Naive thymus-derived CD4-positive, alpha-beta T cell (primary cell): Measurements from ENCODE around the gene CYRIA. TPM values are rescaled to one million over a fixed set of nuclear protein-coding genes. Genes with fewer than 3 reads are reported as not detected.

Source experiments
- ATAC-seq: fragments of 150-1000 bp; cut with Tn5 transposase; 2 replicates; pipeline ENCODE4 v1.10.0; 2021; ENCODE audit warnings: mild to moderate bottlenecking, moderate library complexity
- CTCF ChIA-PET: fragments of 350-600 bp; sonication (Branson Sonifier 250); formaldehyde crosslinking; loops from one replicate; lab custom pipeline; 2021; ENCODE audit warnings: antibody characterized with exemption; lab: Charles Lee
- POLR2A ChIA-PET: fragments of 350-600 bp; sonication (Branson Sonifier 250); formaldehyde crosslinking; loops from one replicate; lab custom pipeline; 2021; ENCODE audit warnings: antibody characterized with exemption, inconsistent platforms; lab: Charles Lee
- DNase-seq, 9 donors: peaks; one replicate each; pipeline versions ENCODE4 v3.0.0 to v3.0.0-alpha.2; 2020 to 2022; ENCODE audit warnings: mixed read lengths in 1 of 9
- H3K27ac ChIP-seq: one replicate; pipeline ENCODE4 v1.7.0; 2013; ENCODE audit warnings: mild to moderate bottlenecking, low read depth, low read length, moderate library complexity
- H3K27me3 ChIP-seq, 2 donors: one replicate each; pipeline ENCODE4 v1.7.0; 2013; ENCODE audit warnings: low read length in 2 of 2, mild to moderate bottlenecking in 2 of 2, moderate library complexity in 2 of 2; ENCODE audit not compliant: control insufficient read depth in 2 of 2, insufficient read depth in 2 of 2
- H3K36me3 ChIP-seq, 3 experiments: 1 replicate in 2 of 3; 2 replicates in 1 of 3; pipeline ENCODE4 v1.7.0; 2013; ENCODE audit warnings: low read length in 3 of 3, mild to moderate bottlenecking in 3 of 3, moderate library complexity in 1 of 3; ENCODE audit not compliant: insufficient read depth in 3 of 3, control insufficient read depth in 2 of 3
- H3K4me1 ChIP-seq, 2 donors: one replicate each; pipeline ENCODE4 v1.7.0; 2013; ENCODE audit warnings: low read length in 2 of 2, mild to moderate bottlenecking in 2 of 2, moderate library complexity in 1 of 2; ENCODE audit not compliant: control insufficient read depth in 2 of 2, insufficient read depth in 2 of 2
- H3K4me3 ChIP-seq: 2 replicates; pipeline ENCODE4 v1.7.0; 2013; ENCODE audit warnings: mild to moderate bottlenecking, low read length
- H3K9me3 ChIP-seq, 3 experiments: 1 replicate in 2 of 3; 2 replicates in 1 of 3; pipeline ENCODE4 v1.7.0; 2013; ENCODE audit warnings: low read length in 3 of 3; ENCODE audit not compliant: control insufficient read depth in 2 of 3
- H3K27ac Mint-ChIP-seq, 9 donors: one replicate each; pipeline ENCODE4 v1.8.0; 2020 to 2022; ENCODE audit warnings: mixed read lengths in 9 of 9, mild to moderate bottlenecking in 8 of 9, moderate library complexity in 5 of 9, inconsistent platforms in 2 of 9
- H3K27me3 Mint-ChIP-seq, 5 donors: one replicate each; pipeline ENCODE4 v1.8.0; 2021 to 2022; ENCODE audit warnings: mixed read lengths in 5 of 5, mild to moderate bottlenecking in 1 of 5
- H3K36me3 Mint-ChIP-seq, 5 donors: one replicate each; pipeline ENCODE4 v1.8.0; 2020 to 2022; ENCODE audit warnings: mixed read lengths in 5 of 5, mild to moderate bottlenecking in 3 of 5, inconsistent platforms in 1 of 5
- H3K4me1 Mint-ChIP-seq, 7 donors: one replicate each; pipeline ENCODE4 v1.8.0; 2020 to 2022; ENCODE audit warnings: mixed read lengths in 7 of 7, mild to moderate bottlenecking in 3 of 7, inconsistent platforms in 1 of 7
- H3K4me3 Mint-ChIP-seq, 10 donors: one replicate each; pipeline ENCODE4 v1.8.0; 2020 to 2022; ENCODE audit warnings: mild to moderate bottlenecking in 10 of 10, mixed read lengths in 10 of 10, moderate library complexity in 6 of 10, inconsistent platforms in 2 of 10
- H3K9me3 Mint-ChIP-seq, 11 donors: one replicate each; pipeline ENCODE4 v1.8.0; 2020 to 2022; ENCODE audit warnings: mixed read lengths in 11 of 11, mild to moderate bottlenecking in 4 of 11, inconsistent platforms in 1 of 11, moderate library complexity in 1 of 11
- intact Hi-C, 2 donors: fragments of 100-400 bp; cut with micrococcal nuclease; formaldehyde crosslinking; loops; one replicate each; pipeline ENCODE4 v1.15.1; 2023
- polyA plus RNA-seq, 2 donors: library from polyadenylated mRNA; unstranded; fragments of 300-500 nt; fragmentation: Illumina TruSeq; gene quantifications; one replicate each; pipeline ENCODE4 v1.2.3, GENCODE V29; 2021
- total RNA-seq, 6 experiments: library from RNA in 5 of 6; stranded (reverse) in 5 of 6; gene quantifications; 1 replicate in 5 of 6; 2 replicates in 1 of 6; pipeline ENCODE4 v1.2.3 and lab custom pipeline; 2021 to 2026

Gene CYRIA
- total and polyA plus RNA-seq, 7 experiments from 2014 or later = 0.16 to 48.7 (median 1.1) TPM

DNA sequence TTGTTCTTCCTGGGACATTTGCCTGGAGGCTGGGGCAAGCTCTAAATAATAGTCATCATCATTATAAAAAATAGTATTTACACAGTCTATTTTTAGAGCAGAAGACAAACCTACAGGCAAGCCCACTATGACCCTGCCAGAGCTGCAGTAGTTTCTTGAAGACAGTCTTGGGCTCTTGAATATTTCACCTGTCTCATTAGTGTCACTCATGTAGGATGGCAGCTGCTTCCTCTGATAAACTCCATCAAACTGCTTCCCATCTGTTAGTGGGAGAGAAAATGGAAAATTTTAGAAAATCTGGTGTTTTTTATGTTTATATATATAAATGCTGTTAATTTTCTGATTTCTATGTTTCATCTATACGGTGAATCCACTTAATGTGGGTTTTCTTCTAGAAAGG, 8.5 kb upstream of the CYRIA start:
- H3K27me3 ChIP-seq = no peaks in the 10 kb centered on the region
- DNase-seq (no peak), ATAC-seq (no peak)
- peaks cover 14 to 32% (median 16%) of the 10 kb centered on the region in 5 donors for H3K27me3 Mint-ChIP-seq
- H3K27ac ChIP-seq = no peak overlapping the region
- intact Hi-C loops = no loop called here
- no peaks in the 10 kb centered on the region for H3K9me3 ChIP-seq
- H3K9me3 Mint-ChIP-seq = peaks cover 0 to 16% (median 7%) of the 10 kb centered on the region in 11 donors
- no peaks in the 10 kb centered on the region for H3K4me1 ChIP-seq
- ChIA-PET CTCF (no interaction called here), POLR2A (interaction anchor here (0.7 kb wide), 1 partner anchor 10 kb away, joined by 3 read pairs; no protein-coding TSS in a partner anchor)
- no peak overlapping the region for H3K4me3 ChIP-seq
- no peak overlapping the region for H3K27ac Mint-ChIP-seq
- H3K4me3 Mint-ChIP-seq = no peak overlapping the region
- no peaks in the 10 kb centered on the region for H3K36me3 ChIP-seq
- H3K4me1 Mint-ChIP-seq = no peaks in the 10 kb centered on the region
- H3K36me3 Mint-ChIP-seq = peaks cover 0 to 3% (median 0%) of the 10 kb centered on the region in 5 donors

DNA sequence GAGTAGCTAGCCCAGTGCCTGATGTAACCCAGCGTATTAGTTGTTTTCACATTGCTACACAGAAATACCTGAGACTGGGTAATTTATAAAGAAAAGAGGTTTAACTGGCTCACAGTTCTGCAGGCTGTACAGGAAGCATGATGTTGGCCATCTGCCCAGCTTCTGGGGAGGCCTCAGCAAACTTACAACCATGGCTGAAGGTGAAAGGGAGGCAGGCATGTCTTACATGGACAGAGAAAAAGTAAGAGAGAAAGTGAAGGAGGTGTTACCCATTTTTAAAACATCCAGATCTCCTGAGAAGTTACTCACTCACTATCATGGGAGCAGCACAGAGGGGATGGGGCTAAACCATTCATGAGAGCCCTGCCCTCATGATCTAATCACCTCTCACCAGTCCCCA, 6.1 kb upstream of the CYRIA start:
- Histone ChIP-seq H3K27ac (no peak overlapping the region), H3K4me1 (no peaks in the 10 kb centered on the region), H3K9me3 (no peaks in the 10 kb centered on the region), H3K27me3 (no peaks in the 10 kb centered on the region), H3K36me3 (no peaks in the 10 kb centered on the region), H3K4me3 (no peak overlapping the region)
- Mint-ChIP-seq H3K27ac (no peak overlapping the region), H3K9me3 (peaks cover 0 to 4% (median 0%) of the 10 kb centered on the region in 11 donors), H3K4me1 (no peaks in the 10 kb centered on the region), H3K27me3 (peaks cover 18 to 27% (median 26%) of the 10 kb centered on the region in 5 donors), H3K36me3 (peaks cover 0 to 3% (median 0%) of the 10 kb centered on the region in 5 donors), H3K4me3 (no peak overlapping the region)
- ChIA-PET CTCF (interaction anchor here (0.6 kb wide), 1 partner anchor 1009 kb away, joined by 3 read pairs; no protein-coding TSS in a partner anchor), POLR2A (no interaction called here)
- intact Hi-C loops = no loop called here
- DNase-seq (no peak), ATAC-seq (no peak)

DNA sequence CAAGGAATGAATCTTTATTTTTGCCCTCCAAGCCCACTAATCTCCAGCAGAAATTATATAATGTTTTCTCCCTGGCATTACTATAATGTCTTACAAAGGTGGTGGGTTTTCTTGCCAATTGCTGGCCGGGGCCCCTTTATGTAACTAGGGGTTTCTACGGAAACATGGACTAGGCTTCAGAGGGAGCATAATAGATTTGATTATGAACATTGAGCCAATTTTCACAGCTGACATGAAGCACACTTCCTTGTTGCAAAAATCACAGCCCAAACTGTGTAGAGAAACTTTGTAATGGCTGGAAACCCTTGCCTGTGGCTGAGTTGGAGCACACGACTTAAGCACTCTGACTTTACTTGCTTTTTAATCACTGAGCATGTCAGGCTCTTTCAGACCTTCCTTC, 3.8 kb upstream of the CYRIA start:
- ChIA-PET CTCF (no interaction called here), POLR2A (no interaction called here)
- intact Hi-C loops = no loop called here
- peaks cover 6 to 17% (median 16%) of the 10 kb centered on the region in 7 donors for H3K4me1 Mint-ChIP-seq
- Histone ChIP-seq H3K4me3 (no peak overlapping the region), H3K9me3 (no peaks in the 10 kb centered on the region), H3K36me3 (no peaks in the 10 kb centered on the region), H3K27ac (no peak overlapping the region), H3K4me1 (peaks cover 0 to 3% of the 10 kb centered on the region in 2 donors), H3K27me3 (no peaks in the 10 kb centered on the region)
- ATAC-seq (no peak), DNase-seq (no peak)
- H3K9me3 Mint-ChIP-seq = no peaks in the 10 kb centered on the region
- H3K27me3 Mint-ChIP-seq = peaks cover 21 to 33% (median 26%) of the 10 kb centered on the region in 5 donors
- H3K4me3 Mint-ChIP-seq = no peak overlapping the region
- H3K36me3 Mint-ChIP-seq = peaks cover 0 to 2% (median 0%) of the 10 kb centered on the region in 5 donors
- no peak overlapping the region for H3K27ac Mint-ChIP-seq

DNA sequence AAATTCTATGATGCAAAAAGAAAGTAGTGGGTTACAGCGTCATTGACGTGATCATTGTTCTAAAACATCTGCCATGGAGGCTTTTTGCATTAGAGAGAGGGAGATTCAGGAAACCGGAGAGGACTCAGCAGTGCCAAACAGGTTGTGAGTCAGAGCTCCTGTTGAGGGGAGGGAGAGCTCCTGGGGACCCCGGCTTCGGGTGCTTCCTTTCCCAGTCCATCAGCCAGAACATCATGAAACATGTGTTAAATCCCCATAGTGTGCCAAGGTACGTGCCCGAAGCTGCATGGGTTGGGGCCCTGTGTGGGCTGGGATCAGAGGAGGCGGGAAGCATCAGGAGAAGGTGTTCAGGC, 791 bp upstream of the CYRIA start:
- Mint-ChIP-seq H3K4me1 (peaks cover 10 to 36% (median 21%) of the 10 kb centered on the region in 7 donors), H3K27ac (peak overlapping the region in 7 of 9 donors; percentile 12 to 91 (median 53)), H3K36me3 (peaks cover 0 to 2% (median 0%) of the 10 kb centered on the region in 5 donors), H3K9me3 (no peaks in the 10 kb centered on the region), H3K4me3 (peak overlapping the region; percentile 59 to 87 (median 83)), H3K27me3 (peaks cover 34 to 52% (median 41%) of the 10 kb centered on the region in 5 donors)
- ChIA-PET POLR2A (no interaction called here), CTCF (no interaction called here)
- Histone ChIP-seq H3K9me3 (no peaks in the 10 kb centered on the region), H3K27me3 (peaks cover 0 to 11% of the 10 kb centered on the region in 2 donors), H3K27ac (no peak overlapping the region), H3K4me3 (peak overlapping the region; percentile 49), H3K36me3 (no peaks in the 10 kb centered on the region), H3K4me1 (peaks cover 3 to 4% of the 10 kb centered on the region in 2 donors)
- intact Hi-C loops = no loop called here
- DNase-seq (peak in 5 of 9 donors; percentile 1 to 18 (median 13)), ATAC-seq (peak; percentile 43)

DNA sequence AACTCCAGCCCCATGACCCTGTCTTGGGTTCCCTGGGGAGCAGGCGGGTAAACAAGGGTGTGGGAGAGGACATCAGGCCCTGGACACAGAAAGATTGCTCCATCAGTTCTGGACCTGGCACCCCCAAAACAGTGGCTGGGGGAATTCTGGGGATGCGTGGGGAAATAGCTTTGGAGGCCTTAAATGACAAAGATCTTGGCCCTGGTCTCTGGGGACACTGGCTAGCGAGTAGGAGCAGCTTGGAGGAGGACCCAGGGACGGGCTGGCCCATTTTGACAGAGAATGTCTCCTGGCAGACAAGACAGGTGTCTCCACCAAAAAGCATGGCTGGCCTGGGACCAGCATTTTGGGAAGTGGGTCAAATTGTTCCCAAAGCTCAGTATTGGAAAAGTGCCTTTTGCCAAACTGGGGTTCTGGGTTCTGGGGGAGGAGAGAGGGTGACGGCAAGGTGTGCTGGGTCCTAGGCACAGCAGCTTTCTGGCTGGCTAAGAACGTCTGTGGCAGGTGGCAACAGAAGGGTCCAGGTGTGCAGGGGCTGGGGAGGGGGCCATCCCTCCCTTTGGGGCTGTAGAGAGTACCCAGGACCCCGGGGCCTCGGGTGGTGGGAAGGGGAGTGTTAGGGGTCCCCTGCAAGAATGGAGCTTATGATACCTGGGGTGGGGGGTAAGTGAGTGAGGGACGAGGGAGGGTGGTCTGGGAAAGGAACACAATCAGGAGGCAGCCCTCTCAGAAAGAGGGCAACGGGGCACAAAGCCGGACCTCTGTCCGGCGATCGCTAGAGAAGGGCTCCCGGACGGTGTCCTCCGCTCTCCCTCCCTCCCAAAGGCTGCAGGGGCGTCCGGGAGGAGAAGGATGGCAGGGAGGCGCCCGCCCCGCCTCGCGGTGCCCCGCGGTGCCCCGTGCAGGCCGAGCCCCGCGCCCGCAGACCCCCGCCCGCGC, 556 bp downstream of the CYRIA start:
- Histone ChIP-seq H3K27ac (no peak overlapping the region), H3K27me3 (peaks cover 0 to 11% of the 10 kb centered on the region in 2 donors), H3K4me1 (peaks cover 3 to 4% of the 10 kb centered on the region in 2 donors), H3K36me3 (no peaks in the 10 kb centered on the region), H3K4me3 (no peak overlapping the region), H3K9me3 (no peaks in the 10 kb centered on the region)
- POLR2A ChIA-PET = no interaction called here
- peak in 1 of 9 donors; percentile 5 for DNase-seq
- Mint-ChIP-seq H3K9me3 (no peaks in the 10 kb centered on the region), H3K36me3 (no peaks in the 10 kb centered on the region), H3K27ac (peak overlapping the region in 4 of 9 donors; percentile 20 to 74 (median 50)), H3K4me1 (peaks cover 10 to 39% (median 21%) of the 10 kb centered on the region in 7 donors), H3K27me3 (peaks cover 35 to 63% (median 45%) of the 10 kb centered on the region in 5 donors), H3K4me3 (peak overlapping the region; percentile 51 to 85 (median 70))
- no peak for ATAC-seq
- intact Hi-C loops = loop anchor here in 1 of 2 donors (5.0 kb wide), 1 partner anchor 43 kb away; no protein-coding TSS in a partner anchor
- CTCF ChIA-PET = interaction anchor here (0.6 kb wide), 1 partner anchor 523 kb away, joined by 4 read pairs; no protein-coding TSS in a partner anchor

DNA sequence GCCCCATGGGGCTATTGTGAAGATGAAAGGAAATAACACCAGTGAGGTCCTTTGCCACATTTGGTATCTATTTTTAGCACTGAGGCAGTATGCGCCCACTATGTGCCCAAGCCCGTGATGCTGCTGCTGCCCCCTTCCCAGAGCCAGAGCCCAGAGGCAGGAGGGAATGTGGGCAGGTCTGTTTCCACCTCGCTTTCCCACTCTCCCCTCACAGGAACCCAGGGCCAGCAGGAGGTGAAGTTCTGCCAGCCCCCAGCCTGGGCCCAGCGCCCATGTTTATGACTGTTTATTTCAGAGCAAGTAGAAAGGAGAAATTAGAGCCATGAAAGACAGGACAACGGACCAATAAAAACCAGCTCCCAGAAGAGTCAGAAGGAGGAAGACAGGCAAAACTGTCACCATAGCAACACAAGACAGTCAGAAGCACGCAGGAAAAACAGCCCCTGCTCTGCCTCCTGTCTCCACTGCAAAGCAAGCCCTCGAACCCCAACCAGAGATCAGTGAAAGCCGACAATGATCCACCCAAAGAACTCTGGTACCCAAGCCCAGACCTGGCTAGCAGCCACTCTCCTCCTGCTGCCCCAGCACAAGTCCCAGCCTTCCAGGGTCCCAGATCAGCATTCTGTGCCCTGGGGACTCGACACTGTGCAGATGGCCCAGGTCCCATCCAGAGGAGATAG, 1.4 kb downstream of the CYRIA start:
- intact Hi-C loops = loop anchor here in 1 of 2 donors (5.0 kb wide), 1 partner anchor 42 kb away; no protein-coding TSS in a partner anchor
- Histone ChIP-seq H3K27ac (no peak overlapping the region), H3K9me3 (no peaks in the 10 kb centered on the region), H3K4me1 (peaks cover 3 to 4% of the 10 kb centered on the region in 2 donors), H3K4me3 (no peak overlapping the region), H3K27me3 (peaks cover 0 to 11% of the 10 kb centered on the region in 2 donors), H3K36me3 (no peaks in the 10 kb centered on the region)
- POLR2A ChIA-PET = no interaction called here
- H3K27ac Mint-ChIP-seq = peak overlapping the region in 3 of 9 donors; percentile 14 to 76 (median 65)
- H3K36me3 Mint-ChIP-seq = no peaks in the 10 kb centered on the region
- H3K27me3 Mint-ChIP-seq = peaks cover 35 to 65% (median 47%) of the 10 kb centered on the region in 5 donors
- peaks cover 10 to 39% (median 21%) of the 10 kb centered on the region in 7 donors for H3K4me1 Mint-ChIP-seq
- no peaks in the 10 kb centered on the region for H3K9me3 Mint-ChIP-seq
- peak overlapping the region; percentile 27 to 85 (median 62) for H3K4me3 Mint-ChIP-seq
- ATAC-seq = peak; percentile 55
- peak in 2 of 9 donors; percentile 19 to 29 for DNase-seq
- CTCF ChIA-PET = interaction anchor here (0.6 kb wide), 1 partner anchor 522 kb away, joined by 4 read pairs; no protein-coding TSS in a partner anchor
